Type B pancreatic cell (in vitro differentiated cells): ENCODE results near the gene PAH. TPM values are rescaled to one million over a fixed set of nuclear protein-coding genes. Genes with fewer than 3 reads are reported as not detected.

Experiments
- DNase-seq: peaks from one replicate; pipeline ENCODE4 v3.0.0; 2021; ENCODE audit warnings: mixed read lengths; ENCODE audit not compliant: unreplicated experiment; ENCODE audit errors: extremely low spot score
- H3K27ac Mint-ChIP-seq: 2 replicates; pipeline ENCODE4 v1.8.0; 2021; ENCODE audit warnings: mild to moderate bottlenecking, mixed read lengths
- H3K27me3 Mint-ChIP-seq: 2 replicates; pipeline ENCODE4 v1.8.0; 2021; ENCODE audit warnings: mixed read lengths
- H3K36me3 Mint-ChIP-seq: 2 replicates; pipeline ENCODE4 v1.8.0; 2021; ENCODE audit warnings: mixed read lengths
- H3K4me1 Mint-ChIP-seq: one replicate; pipeline ENCODE4 v1.8.0; 2021; ENCODE audit warnings: mixed read lengths; ENCODE audit not compliant: unreplicated experiment
- H3K4me3 Mint-ChIP-seq: 2 replicates; pipeline ENCODE4 v1.8.0; 2021; ENCODE audit warnings: mild to moderate bottlenecking, mixed read lengths
- H3K9me3 Mint-ChIP-seq: 2 replicates; pipeline ENCODE4 v1.8.0; 2021; ENCODE audit warnings: mixed read lengths
- CTCF ChIP-seq: fragments of 200-600 bp; sonication (generic); conservative IDR thresholded peaks from 2 replicates; pipeline ENCODE4 v1.5.0; 2021; ENCODE audit warnings: antibody characterized with exemption, mild to moderate bottlenecking
- total RNA-seq: library from RNA; stranded (reverse); gene quantifications from 2 replicates; pipeline ENCODE4 v1.2.1, GENCODE V29; 2021; ENCODE audit warnings: low replicate concordance

PAH gene
- total RNA-seq, 1 donor from 2014 or later = 5.8 TPM

GRCh38 chr12:102955926-102956737 is 39.1 kb upstream of the PAH start:
- no peak overlapping the region for H3K27ac Mint-ChIP-seq
- no peak for DNase-seq
- peaks cover 25% of the 10 kb centered on the region for H3K4me1 Mint-ChIP-seq
- peaks cover 96% of the 10 kb centered on the region for H3K27me3 Mint-ChIP-seq
- no peaks in the 10 kb centered on the region for H3K9me3 Mint-ChIP-seq
- TF ChIP-seq CTCF = no peak
- no peaks in the 10 kb centered on the region for H3K36me3 Mint-ChIP-seq
- peak overlapping the region; percentile 85 for H3K4me3 Mint-ChIP-seq

GRCh38 chr12:102954134-102954533 is 37.1 kb upstream of the PAH start:
- Mint-ChIP-seq H3K4me1 (peaks cover 33% of the 10 kb centered on the region), H3K27ac (no peak overlapping the region), H3K9me3 (no peaks in the 10 kb centered on the region), H3K27me3 (peaks cover 96% of the 10 kb centered on the region), H3K36me3 (no peaks in the 10 kb centered on the region), H3K4me3 (no peak overlapping the region)
- TF ChIP-seq CTCF = no peak
- no peak for DNase-seq

GRCh38 chr12:102953221-102953620 is 36.2 kb upstream of the PAH start:
- no peak overlapping the region for H3K27ac Mint-ChIP-seq
- H3K4me3 Mint-ChIP-seq = no peak overlapping the region
- peaks cover 29% of the 10 kb centered on the region for H3K4me1 Mint-ChIP-seq
- H3K36me3 Mint-ChIP-seq = no peaks in the 10 kb centered on the region
- no peaks in the 10 kb centered on the region for H3K9me3 Mint-ChIP-seq
- DNase-seq = no peak
- H3K27me3 Mint-ChIP-seq = peaks cover 97% of the 10 kb centered on the region
- no peak for TF ChIP-seq CTCF

GRCh38 chr12:102951841-102952240 is 34.8 kb upstream of the PAH start:
- Mint-ChIP-seq H3K4me3 (peak overlapping the region; percentile 33), H3K9me3 (no peaks in the 10 kb centered on the region), H3K4me1 (peaks cover 24% of the 10 kb centered on the region)

GRCh38 chr12:102950950-102951619 is 34.0 kb upstream of the PAH start:
- H3K4me3 Mint-ChIP-seq = peak overlapping the region; percentile 75
- DNase-seq = no peak

More at GRCh38 chr12:102951841-102952240, 34.8 kb upstream of the PAH start:
- Mint-ChIP-seq H3K27me3 (peaks cover 97% of the 10 kb centered on the region), H3K36me3 (no peaks in the 10 kb centered on the region), H3K27ac (no peak overlapping the region)
- no peak for TF ChIP-seq CTCF
- no peak for DNase-seq

More at GRCh38 chr12:102950950-102951619, 34.0 kb upstream of the PAH start:
- no peak for TF ChIP-seq CTCF
- peaks cover 97% of the 10 kb centered on the region for H3K27me3 Mint-ChIP-seq
- H3K27ac Mint-ChIP-seq = no peak overlapping the region
- H3K4me1 Mint-ChIP-seq = peaks cover 21% of the 10 kb centered on the region
- no peaks in the 10 kb centered on the region for H3K9me3 Mint-ChIP-seq
- H3K36me3 Mint-ChIP-seq = no peaks in the 10 kb centered on the region
